GM13976 (cell line): ENCODE results near the gene CCDC142.
A peak's percentile ranks its signal among the peaks of the same experiment; 100 is the strongest.
"Not testable (repeated sequence)": the region's sequence is repeated elsewhere in the genome, so short reads cannot be mapped to it uniquely, and the experiment has no call there.

Experiments used
- DNase-seq: peaks from one replicate; pipeline ENCODE4 v3.0.0; 2012; ENCODE audit warnings: low spot score
- CTCF ChIP-seq: IDR thresholded peaks from 2 replicates; pipeline ENCODE4 v1.5.1; 2012; ENCODE audit warnings: borderline replicate concordance, mild to moderate bottlenecking; ENCODE audit not compliant: insufficient read depth; ENCODE audit errors: extremely low read depth, missing control alignments, control extremely low read depth
- in situ Hi-C: fragments of 300-500 bp; cut with MboI; formaldehyde crosslinking; loops from one replicate; pipeline ENCODE4 v1.12.0; 2022; ENCODE audit warnings: low sequenced_read_pairs, mixed read lengths, inconsistent platforms; ENCODE audit not compliant: unreplicated experiment

CCDC142 gene

GRCh38 chr2:74474481-74474880 is 8.3 kb downstream of the CCDC142 start:
- no peak for TF ChIP-seq CTCF
- peak; percentile 8 for DNase-seq
- in situ Hi-C loops = no loop called here

GRCh38 chr2:74472945-74473258 is 9.9 kb downstream of the CCDC142 start:
- peak; percentile 24 for DNase-seq
- no peak for TF ChIP-seq CTCF
- in situ Hi-C loops = no loop called here

GRCh38 chr2:74472086-74472944 is 10.5 kb downstream of the CCDC142 start, which contains the start of gene MRPL53:
Gene MRPL53 (minus strand): TSS chr2:74472680. CDS start chr2:74472660, 20 bp downstream.
- in situ Hi-C loops = no loop called here
- TF ChIP-seq CTCF = no peak
- peak; percentile 89 for DNase-seq

- DNase-seq = no peak
- TF ChIP-seq CTCF = no peak
- in situ Hi-C loops = no loop called here
Measured at GRCh38 chr2:74471332-74472065, 11.3 kb downstream of the CCDC142 start.

DNA sequence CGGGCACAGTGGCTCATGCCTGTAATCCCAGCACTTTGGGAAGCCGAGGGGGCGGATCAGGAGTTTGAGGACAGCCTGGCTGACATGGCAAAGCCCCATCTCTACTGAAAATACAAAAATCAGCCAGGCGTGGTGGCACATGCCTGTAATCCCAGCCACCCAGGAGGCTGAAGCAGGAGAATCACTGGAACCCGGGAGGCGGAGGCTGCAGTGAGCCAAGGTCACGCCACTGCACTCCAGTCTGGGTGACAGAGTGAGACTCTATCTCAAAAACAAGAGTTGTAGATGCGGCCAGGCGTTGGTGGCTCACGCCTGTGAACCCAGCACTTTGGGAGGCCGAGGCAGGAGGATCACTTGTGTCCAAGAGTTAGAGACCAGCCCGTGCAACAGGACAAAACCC is 12.1 kb downstream of the CCDC142 start:
- in situ Hi-C loops, DNase-seq: not testable (repeated sequence)

DNA sequence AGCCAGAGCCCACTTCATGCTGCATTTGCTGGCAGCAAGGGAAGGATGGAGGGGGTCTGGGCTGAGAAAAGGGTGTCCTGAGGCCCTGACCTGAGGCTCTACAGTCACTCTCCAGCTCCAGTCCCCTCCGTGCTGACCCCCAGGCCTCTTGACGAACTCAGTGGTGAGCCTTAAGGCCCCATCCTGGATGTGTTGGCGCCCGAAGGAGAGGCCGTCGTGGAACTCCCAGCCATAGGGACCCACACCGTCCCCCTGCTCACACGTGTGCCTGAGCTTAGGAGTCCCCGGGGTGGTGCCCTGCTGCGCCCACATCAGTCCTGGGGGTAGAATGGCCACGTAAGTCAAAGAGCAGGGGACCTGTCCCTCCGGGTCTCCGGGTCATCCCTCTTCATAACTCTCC is 18.4 kb downstream of the CCDC142 start:
- no peak for TF ChIP-seq CTCF
- in situ Hi-C loops = no loop called here
- no peak for DNase-seq

DNA sequence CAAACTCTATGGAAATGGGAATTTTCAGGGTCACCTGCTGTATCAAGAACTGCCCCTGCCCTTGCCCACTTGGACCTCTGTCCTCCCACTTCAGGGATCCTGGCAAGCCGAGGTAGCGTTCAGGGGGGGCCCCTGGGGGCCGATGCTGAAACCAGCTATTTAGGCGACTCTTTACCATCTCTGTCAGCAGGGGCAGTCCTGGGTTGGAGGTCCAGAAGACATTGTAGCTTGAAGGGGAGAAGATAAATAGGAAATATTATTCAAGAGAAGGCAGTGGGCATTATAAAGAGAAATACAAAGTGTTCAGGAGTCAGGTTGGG is 20.1 kb downstream of the CCDC142 start:
- in situ Hi-C loops = no loop called here
- no peak for DNase-seq
- no peak for TF ChIP-seq CTCF
